Activated naive CD4-positive, alpha-beta T cell treated with anti-CD3 and anti-CD28 coated beads, Interleukin-2, amount 50 U/mL, for 24 hours (primary cell): ENCODE measurements around the gene MTUS2.
A peak's percentile ranks its signal among the peaks of the same experiment; 100 is the strongest.

Experiments used
- H3K27ac Mint-ChIP-seq: one replicate; pipeline ENCODE4 v1.8.0; 2021; ENCODE audit warnings: mild to moderate bottlenecking, mixed read lengths
- H3K27me3 Mint-ChIP-seq: one replicate; pipeline ENCODE4 v1.8.0; 2021; ENCODE audit warnings: mixed read lengths
- H3K36me3 Mint-ChIP-seq: one replicate; pipeline ENCODE4 v1.8.0; 2021; ENCODE audit warnings: mixed read lengths
- H3K4me1 Mint-ChIP-seq: one replicate; pipeline ENCODE4 v1.8.0; 2021; ENCODE audit warnings: mixed read lengths
- H3K4me3 Mint-ChIP-seq: one replicate; pipeline ENCODE4 v1.8.0; 2021; ENCODE audit warnings: mild to moderate bottlenecking, mixed read lengths
- H3K9me3 Mint-ChIP-seq: one replicate; pipeline ENCODE4 v1.8.0; 2021; ENCODE audit warnings: mixed read lengths

Gene MTUS2

GRCh38 chr13:29081036-29081435 is 260.9 kb downstream of the MTUS2 start:
- H3K4me3 Mint-ChIP-seq = no peak overlapping the region
- peaks cover 32% of the 10 kb centered on the region for H3K4me1 Mint-ChIP-seq
- H3K27ac Mint-ChIP-seq = no peak overlapping the region
- no peaks in the 10 kb centered on the region for H3K27me3 Mint-ChIP-seq
- H3K36me3 Mint-ChIP-seq = no peaks in the 10 kb centered on the region
- H3K9me3 Mint-ChIP-seq = peaks cover 5% of the 10 kb centered on the region

- H3K4me3 Mint-ChIP-seq = no peak overlapping the region
- H3K27me3 Mint-ChIP-seq = no peaks in the 10 kb centered on the region
- H3K4me1 Mint-ChIP-seq = peaks cover 32% of the 10 kb centered on the region
- peak overlapping the region; percentile 47 for H3K27ac Mint-ChIP-seq
- H3K36me3 Mint-ChIP-seq = no peaks in the 10 kb centered on the region
- H3K9me3 Mint-ChIP-seq = peaks cover 5% of the 10 kb centered on the region
Measured at GRCh38 chr13:29081697-29082440, 261.7 kb downstream of the MTUS2 start.

GRCh38 chr13:29099781-29100406 is 279.8 kb downstream of the MTUS2 start:
- Mint-ChIP-seq H3K4me1 (no peaks in the 10 kb centered on the region), H3K4me3 (no peak overlapping the region), H3K27ac (no peak overlapping the region), H3K9me3 (no peaks in the 10 kb centered on the region), H3K27me3 (no peaks in the 10 kb centered on the region), H3K36me3 (no peaks in the 10 kb centered on the region)

GRCh38 chr13:29100758-29101157 is 280.6 kb downstream of the MTUS2 start:
- Mint-ChIP-seq H3K27me3 (no peaks in the 10 kb centered on the region), H3K27ac (no peak overlapping the region), H3K9me3 (no peaks in the 10 kb centered on the region), H3K36me3 (no peaks in the 10 kb centered on the region), H3K4me3 (no peak overlapping the region), H3K4me1 (no peaks in the 10 kb centered on the region)

- H3K27ac Mint-ChIP-seq = no peak overlapping the region
- H3K36me3 Mint-ChIP-seq = no peaks in the 10 kb centered on the region
- H3K9me3 Mint-ChIP-seq = no peaks in the 10 kb centered on the region
- H3K4me1 Mint-ChIP-seq = no peaks in the 10 kb centered on the region
- no peak overlapping the region for H3K4me3 Mint-ChIP-seq
- H3K27me3 Mint-ChIP-seq = no peaks in the 10 kb centered on the region
Measured at GRCh38 chr13:29101409-29101808, 281.3 kb downstream of the MTUS2 start.

- Mint-ChIP-seq H3K27me3 (peaks cover 1% of the 10 kb centered on the region), H3K4me1 (no peaks in the 10 kb centered on the region), H3K4me3 (no peak overlapping the region), H3K9me3 (no peaks in the 10 kb centered on the region), H3K27ac (no peak overlapping the region), H3K36me3 (no peaks in the 10 kb centered on the region)
Measured at GRCh38 chr13:29101905-29102304, 281.8 kb downstream of the MTUS2 start.

GRCh38 chr13:29103065-29103800 is 283.1 kb downstream of the MTUS2 start:
- Mint-ChIP-seq H3K9me3 (no peaks in the 10 kb centered on the region), H3K27ac (no peak overlapping the region), H3K4me3 (no peak overlapping the region), H3K27me3 (peaks cover 3% of the 10 kb centered on the region), H3K36me3 (no peaks in the 10 kb centered on the region), H3K4me1 (no peaks in the 10 kb centered on the region)

GRCh38 chr13:29104461-29104860 is 284.3 kb downstream of the MTUS2 start:
- Mint-ChIP-seq H3K27ac (no peak overlapping the region), H3K4me1 (no peaks in the 10 kb centered on the region), H3K9me3 (no peaks in the 10 kb centered on the region), H3K27me3 (peaks cover 3% of the 10 kb centered on the region), H3K36me3 (no peaks in the 10 kb centered on the region), H3K4me3 (no peak overlapping the region)

- Mint-ChIP-seq H3K36me3 (no peaks in the 10 kb centered on the region), H3K9me3 (no peaks in the 10 kb centered on the region), H3K4me1 (no peaks in the 10 kb centered on the region), H3K27me3 (peaks cover 3% of the 10 kb centered on the region), H3K4me3 (no peak overlapping the region), H3K27ac (no peak overlapping the region)
Measured at GRCh38 chr13:29105779-29106178, 285.6 kb downstream of the MTUS2 start.

- Mint-ChIP-seq H3K9me3 (no peaks in the 10 kb centered on the region), H3K4me1 (no peaks in the 10 kb centered on the region), H3K27me3 (peaks cover 3% of the 10 kb centered on the region)
Measured at GRCh38 chr13:29106651-29107050, 286.5 kb downstream of the MTUS2 start.

GRCh38 chr13:29108068-29108786 is 288.1 kb downstream of the MTUS2 start:
- Mint-ChIP-seq H3K27me3 (peaks cover 3% of the 10 kb centered on the region), H3K9me3 (no peaks in the 10 kb centered on the region), H3K27ac (no peak overlapping the region), H3K4me3 (no peak overlapping the region), H3K36me3 (no peaks in the 10 kb centered on the region), H3K4me1 (no peaks in the 10 kb centered on the region)

More at GRCh38 chr13:29106651-29107050, 286.5 kb downstream of the MTUS2 start:
- Mint-ChIP-seq H3K36me3 (no peaks in the 10 kb centered on the region), H3K4me3 (no peak overlapping the region), H3K27ac (no peak overlapping the region)

GRCh38 chr13:29109987-29110386 is 289.8 kb downstream of the MTUS2 start:
- H3K36me3 Mint-ChIP-seq = no peaks in the 10 kb centered on the region
- H3K27me3 Mint-ChIP-seq = peaks cover 3% of the 10 kb centered on the region
- H3K4me3 Mint-ChIP-seq = no peak overlapping the region
- no peak overlapping the region for H3K27ac Mint-ChIP-seq
- H3K4me1 Mint-ChIP-seq = no peaks in the 10 kb centered on the region
- H3K9me3 Mint-ChIP-seq = no peaks in the 10 kb centered on the region

- Mint-ChIP-seq H3K9me3 (no peaks in the 10 kb centered on the region), H3K27me3 (peaks cover 3% of the 10 kb centered on the region), H3K4me3 (no peak overlapping the region), H3K27ac (no peak overlapping the region), H3K4me1 (no peaks in the 10 kb centered on the region), H3K36me3 (no peaks in the 10 kb centered on the region)
Measured at GRCh38 chr13:29111446-29111845, 291.3 kb downstream of the MTUS2 start.

- H3K4me3 Mint-ChIP-seq = no peak overlapping the region
- no peaks in the 10 kb centered on the region for H3K4me1 Mint-ChIP-seq
- peaks cover 2% of the 10 kb centered on the region for H3K27me3 Mint-ChIP-seq
- no peaks in the 10 kb centered on the region for H3K36me3 Mint-ChIP-seq
- no peaks in the 10 kb centered on the region for H3K9me3 Mint-ChIP-seq
- H3K27ac Mint-ChIP-seq = no peak overlapping the region
Measured at GRCh38 chr13:29115842-29116241, 295.7 kb downstream of the MTUS2 start.

GRCh38 chr13:29117663-29118062 is 297.5 kb downstream of the MTUS2 start:
- Mint-ChIP-seq H3K4me3 (no peak overlapping the region), H3K27me3 (peaks cover 2% of the 10 kb centered on the region), H3K27ac (no peak overlapping the region), H3K9me3 (no peaks in the 10 kb centered on the region), H3K36me3 (no peaks in the 10 kb centered on the region), H3K4me1 (no peaks in the 10 kb centered on the region)
